Stimulated activated naive CD4-positive, alpha-beta T cell (primary cell): ENCODE results near the gene THOC3.
"Not testable (repeated sequence)": the region's sequence is repeated elsewhere in the genome, so short reads cannot be mapped to it uniquely, and the experiment has no call there.

ENCODE experiments used
- DNase-seq, 6 experiments: peaks; one replicate each; lab custom pipeline; 2025; lab: John Stamatoyannopoulos, UW

Gene THOC3

DNA sequence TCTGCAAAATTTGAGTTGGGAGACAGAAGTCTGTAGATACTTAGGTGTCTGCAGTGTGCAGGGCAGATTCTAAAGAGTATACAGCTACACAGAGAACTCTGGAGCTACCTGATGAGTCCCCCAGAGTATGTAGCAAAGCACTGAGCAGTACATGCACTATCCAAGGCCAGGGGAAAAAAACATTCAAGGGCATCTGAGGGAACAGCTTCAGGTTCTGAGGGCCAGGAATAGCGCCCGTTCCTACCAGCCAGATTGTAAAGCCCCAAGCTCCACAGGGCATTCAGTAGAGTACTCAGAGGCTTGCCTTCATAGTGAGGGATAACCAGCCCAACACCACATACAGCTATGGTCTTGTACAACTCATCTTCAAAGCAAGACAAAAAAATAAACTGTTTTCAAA, 27.5 kb downstream of the THOC3 start:
- not testable (repeated sequence) for DNase-seq

DNA sequence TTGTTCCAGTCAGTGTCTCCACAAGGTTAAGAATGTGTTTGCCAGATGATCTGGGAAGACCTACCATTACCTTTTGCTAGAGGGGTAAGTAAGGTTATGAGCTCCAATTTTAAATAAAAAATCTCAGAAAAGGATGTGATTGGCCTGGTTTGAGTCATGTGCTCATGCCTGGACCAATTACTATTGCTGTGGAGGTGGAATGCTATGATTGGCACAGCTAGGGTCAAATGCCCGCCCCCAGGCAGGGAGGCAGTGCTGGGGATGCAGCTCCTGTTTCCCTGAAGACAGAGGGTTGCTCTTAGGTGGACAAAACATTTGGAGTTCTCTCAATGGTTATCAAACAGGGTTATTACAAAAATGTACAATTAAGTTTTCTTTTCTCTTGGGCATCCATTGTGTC, 29.6 kb downstream of the THOC3 start:
- not testable (repeated sequence) for DNase-seq

DNA sequence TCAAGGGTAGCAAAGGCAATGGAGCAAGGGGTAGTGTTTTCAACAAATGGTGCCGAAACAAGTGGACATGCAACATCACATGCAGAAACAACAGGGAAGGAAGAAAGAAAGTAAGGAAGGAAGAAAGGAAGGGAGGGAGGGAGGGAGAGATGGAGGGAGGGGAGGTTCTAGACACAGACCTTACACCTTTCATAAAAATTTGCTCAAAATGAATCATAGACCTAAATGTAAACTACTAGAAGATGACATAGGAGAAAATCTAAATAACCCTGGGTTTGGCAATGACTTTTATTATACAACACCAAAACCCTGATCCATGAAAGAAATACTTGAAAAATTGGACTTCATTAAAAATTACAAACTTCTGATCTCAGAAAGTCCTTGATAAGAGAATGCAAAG, 39.4 kb downstream of the THOC3 start:
- DNase-seq, result not testable (repeated sequence)

DNA sequence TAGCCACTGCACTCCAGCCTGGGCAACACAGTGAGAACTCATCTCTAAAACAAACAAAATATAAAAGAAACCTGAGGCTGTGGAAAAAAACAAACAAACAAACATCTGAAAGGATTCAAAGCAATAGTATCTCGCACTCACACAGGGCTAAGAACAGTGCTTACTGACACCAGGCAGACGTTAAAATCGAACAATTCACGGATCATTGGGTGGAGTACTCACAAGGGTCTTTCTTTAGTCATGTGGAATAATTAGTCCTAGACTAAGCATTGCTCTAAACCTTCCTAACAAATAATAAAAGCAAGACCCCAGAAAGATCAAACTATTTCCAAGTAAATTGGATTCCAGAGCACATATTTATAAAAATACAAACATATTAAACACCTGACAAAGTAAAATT, 43.0 kb downstream of the THOC3 start:
- DNase-seq, result not testable (repeated sequence)

DNA sequence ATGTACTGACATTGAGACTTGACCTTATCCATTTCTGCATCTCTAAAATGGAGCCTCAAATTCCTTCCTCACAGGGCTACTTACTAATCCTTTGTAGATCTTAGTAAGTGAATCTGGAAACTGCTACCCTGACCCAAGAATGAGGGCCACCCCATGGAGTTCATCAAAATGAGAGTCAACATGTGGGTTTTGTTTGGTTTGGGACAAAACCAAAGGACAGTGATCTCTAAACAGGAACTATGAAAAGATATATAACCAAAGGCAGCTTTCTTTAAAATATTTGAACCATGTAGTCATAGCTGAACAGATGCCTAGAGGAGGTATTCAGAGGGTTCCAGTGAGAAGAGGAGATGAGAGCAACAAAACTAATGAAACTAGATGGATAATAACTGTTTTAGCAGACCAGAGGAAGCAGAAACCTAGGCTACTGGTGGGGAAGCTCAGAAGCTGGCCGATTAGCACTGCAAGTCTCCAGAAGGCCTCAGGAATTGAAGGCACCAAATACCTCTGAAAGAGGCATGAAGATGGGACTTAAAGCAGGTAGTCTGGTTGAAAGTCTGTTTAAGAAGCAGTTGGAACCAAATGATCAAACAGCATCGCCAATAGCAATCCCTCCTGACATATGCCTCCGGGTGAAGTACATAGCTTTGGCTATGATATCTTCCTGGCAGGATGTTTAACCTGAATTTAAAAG, 45.8 kb downstream of the THOC3 start:
- no peak for DNase-seq

DNA sequence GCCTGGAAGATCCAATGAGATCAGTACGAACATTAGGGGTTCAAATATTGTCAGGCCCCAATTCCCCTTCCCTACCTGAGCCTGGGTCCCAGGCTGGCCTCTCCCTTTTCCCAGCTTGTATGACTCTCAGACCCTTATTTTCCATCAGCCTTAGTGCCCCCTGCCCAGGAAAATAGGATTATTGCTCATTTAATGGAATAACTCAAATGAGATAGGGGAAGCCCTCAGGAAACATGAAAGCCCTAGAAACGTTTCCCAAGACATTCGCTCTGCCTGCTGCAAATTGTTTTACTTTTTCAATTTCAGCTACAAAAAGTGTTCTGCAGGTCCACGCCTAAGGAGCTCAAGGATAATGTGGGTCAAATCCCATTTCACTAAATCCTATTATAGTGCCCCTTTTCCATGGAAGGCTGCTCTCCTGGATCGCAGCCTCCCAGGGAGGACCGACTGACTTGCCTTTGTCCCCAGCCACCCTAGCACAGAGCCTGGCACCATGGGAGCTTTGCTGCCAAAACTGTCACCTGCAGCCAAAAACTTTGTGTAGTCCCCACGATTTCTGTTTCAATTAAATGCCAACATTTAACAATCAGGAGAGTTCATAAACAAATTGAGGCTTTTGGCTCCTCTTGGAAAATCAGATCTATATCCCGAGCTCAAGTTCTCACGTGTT, 46.9 kb downstream of the THOC3 start:
- DNase-seq, result no peak

DNA sequence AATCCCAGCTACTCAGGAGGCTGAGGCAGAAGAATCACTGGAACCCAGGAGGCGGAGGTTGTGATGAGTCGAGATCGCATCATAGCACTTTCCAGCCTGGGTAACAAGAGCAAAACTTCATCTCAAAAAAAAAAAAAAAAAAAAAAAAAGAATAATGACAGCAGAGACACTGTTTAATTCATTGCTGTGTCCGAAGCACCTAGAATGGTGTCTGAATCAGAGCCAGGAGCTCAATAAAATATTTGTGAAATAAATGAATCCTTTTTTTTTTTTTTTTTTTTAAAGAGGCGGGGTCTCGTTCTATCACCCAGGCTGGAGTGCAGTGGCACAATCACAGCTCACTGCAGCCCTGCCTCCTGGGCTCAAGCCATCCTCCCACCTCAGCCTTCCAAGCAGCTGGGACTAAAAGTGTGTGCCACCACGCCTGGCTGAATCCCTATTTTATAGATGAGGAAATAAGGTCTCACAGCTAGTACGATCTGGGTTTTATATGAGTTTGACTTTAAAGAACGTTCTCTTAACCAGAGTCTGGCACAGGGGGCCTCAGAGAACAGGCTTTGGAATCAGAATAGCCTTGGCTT, 47.8 kb downstream of the THOC3 start:
- DNase-seq, result no peak

DNA sequence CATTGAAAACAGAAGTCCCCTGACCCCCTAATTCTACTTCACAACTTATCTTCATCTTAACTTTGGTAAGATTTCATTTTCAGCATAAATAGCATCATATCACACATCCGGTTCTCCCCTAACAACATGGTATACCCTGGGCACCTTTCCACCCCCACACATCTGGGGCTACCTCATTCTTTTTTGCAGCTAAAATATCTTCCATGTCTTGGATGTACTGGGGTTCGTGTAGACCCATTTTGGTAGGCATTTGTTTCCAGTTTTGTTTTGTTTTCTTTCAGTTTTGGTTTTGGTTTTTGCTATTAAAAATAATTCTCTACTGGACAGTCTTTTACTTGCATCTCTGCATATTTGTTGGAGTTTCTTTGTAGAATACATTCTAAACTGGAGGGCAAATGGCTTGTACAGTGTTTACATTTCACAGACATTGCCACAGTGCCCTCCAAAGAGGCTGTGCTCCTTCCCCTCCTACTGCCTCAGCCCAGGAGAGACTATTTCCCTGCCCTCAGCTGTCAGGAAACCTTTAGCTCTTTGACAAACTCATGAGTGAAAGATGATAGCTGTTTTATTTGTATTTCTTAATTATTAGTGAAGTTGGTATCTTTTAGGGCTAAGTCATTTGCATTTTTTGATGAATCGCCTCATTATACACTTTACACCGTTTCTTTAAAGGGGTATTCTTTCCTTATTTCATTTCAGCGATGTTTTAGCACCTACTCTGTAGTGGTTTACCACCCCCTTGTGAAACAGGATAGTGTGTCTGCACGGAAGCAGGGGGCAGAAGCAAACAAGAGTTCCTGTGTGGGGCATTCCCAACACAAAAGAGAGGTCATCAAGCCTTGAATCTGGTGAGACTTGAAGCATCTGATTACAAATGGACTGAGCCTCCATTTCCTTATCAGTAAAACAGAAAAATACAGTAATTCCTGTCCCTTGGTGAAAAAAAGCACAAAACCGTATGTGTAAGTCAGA, 52.8 kb downstream of the THOC3 start:
- not testable (repeated sequence) for DNase-seq

DNA sequence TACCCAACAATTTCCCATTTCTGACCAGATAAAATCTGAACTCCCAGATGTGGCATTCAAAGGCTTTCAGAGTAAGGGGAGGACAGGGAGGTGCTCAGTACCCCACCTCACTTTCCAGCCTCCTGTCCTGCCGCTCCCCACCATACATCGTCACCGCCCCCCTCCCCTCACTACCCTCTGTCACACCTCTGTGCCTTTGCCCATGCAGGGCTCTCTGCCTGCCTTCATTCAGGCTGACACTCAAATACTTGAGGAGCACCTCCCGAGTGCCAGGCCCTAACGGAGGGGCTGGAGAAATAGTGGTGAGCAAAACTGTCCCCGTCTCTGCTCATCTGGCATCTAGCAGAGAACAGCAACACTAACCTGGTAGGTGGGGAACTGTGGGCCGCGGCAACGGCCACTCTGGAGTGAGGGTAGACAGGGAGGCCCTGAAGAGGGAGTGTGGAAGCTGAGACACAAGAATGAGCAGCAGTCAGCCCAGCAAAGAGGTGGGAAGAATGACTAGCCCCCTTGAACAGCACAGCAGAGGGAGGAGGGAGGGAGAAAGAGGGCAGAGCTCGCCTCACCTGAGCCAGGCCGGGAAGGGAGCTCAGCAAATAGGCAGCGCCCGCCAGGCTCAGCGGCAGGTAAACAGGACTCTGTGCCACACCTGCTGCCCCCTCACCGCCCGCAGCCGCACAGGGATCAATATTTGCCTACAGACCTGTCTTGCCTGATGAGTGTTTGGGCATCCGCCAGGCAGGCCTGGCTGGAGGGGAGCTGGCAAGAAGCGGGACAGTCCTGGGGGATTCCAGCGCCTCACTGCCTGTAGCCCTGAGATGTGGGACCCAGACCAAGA, 54.1 kb downstream of the THOC3 start:
- not testable (repeated sequence) for DNase-seq

DNA sequence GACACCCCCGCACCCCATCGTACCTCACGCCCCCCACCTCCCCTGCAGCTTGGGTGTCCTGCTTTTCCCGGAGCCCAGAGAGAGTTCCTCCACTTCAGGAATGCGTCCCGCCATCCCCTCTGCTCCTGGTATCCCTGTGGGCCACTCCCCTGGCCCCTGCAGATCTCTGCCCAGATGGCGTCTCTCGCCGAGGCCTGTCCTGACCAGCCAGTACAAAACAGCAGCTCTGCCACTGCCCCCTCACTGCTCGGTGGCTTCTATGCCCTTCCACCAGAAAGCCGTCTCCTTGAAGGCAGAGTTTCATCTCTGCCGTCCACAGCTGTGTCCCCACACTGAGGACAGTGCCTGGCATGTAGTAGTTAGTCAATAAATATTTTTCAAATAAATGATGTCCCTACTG, 58.0 kb downstream of the THOC3 start:
- DNase-seq, result not testable (repeated sequence)
